Peyer's patch (tissue), 4 donors: ENCODE measurements around the gene MRI1. TPM values are rescaled to one million over a fixed set of nuclear protein-coding genes. Genes with fewer than 3 reads are reported as not detected.

Source experiments
- DNase-seq, 3 donors: peaks; one replicate each; pipeline ENCODE4 v3.0.0-alpha.2; 2017 to 2019
- H3K27ac ChIP-seq, 4 donors: fragments of 200-600 bp; sonication (generic); one replicate each; pipeline ENCODE4 v1.5.1; 2016 to 2019
- H3K27me3 ChIP-seq, 2 donors: fragments of 200-600 bp; sonication (generic); one replicate each; pipeline ENCODE4 v1.5.1; 2019
- H3K36me3 ChIP-seq, 3 donors: fragments of 200-600 bp; sonication (generic); one replicate each; pipeline ENCODE4 v1.5.1; 2016 to 2019
- H3K4me1 ChIP-seq, 4 donors: fragments of 200-600 bp; sonication (generic); one replicate each; pipeline ENCODE4 v1.5.1; 2016 to 2019
- H3K4me3 ChIP-seq, 4 donors: fragments of 200-600 bp; sonication (generic); 1 replicate in 3 of 4; 2 replicates in 1 of 4; pipeline ENCODE4 v1.5.1; 2016 to 2019; ENCODE audit warnings: mild to moderate bottlenecking in 1 of 4
- H3K9me3 ChIP-seq, 4 donors: fragments of 200-600 bp; sonication (generic); one replicate each; pipeline ENCODE4 v1.5.1; 2016 to 2019; ENCODE audit warnings: mild to moderate bottlenecking in 1 of 4
- POLR2A ChIP-seq, 2 donors: fragments of 450-650 bp; IDR thresholded peaks; one replicate each; pipeline ENCODE4 v1.5.1; 2017; ENCODE audit warnings: antibody characterized with exemption in 2 of 2, mild to moderate bottlenecking in 2 of 2, moderate library complexity in 2 of 2
- small RNA-seq, 2 donors: library from RNA; depleted of rRNA; stranded (forward); fragments of <200 nt; gene quantifications; one replicate each; pipeline ENCODE3, GENCODE V24; 2016
- total RNA-seq, 4 donors: library from RNA; depleted of rRNA; stranded (reverse); fragments of >200 nt; gene quantifications; one replicate each; pipeline ENCODE4 v1.1.0, GENCODE V29; 2016
- TF ChIP-seq, protein P1 (sequence below), 6 experiments: fragments of 450-650 bp in 4 of 6; fragments of 200-600 bp in 2 of 6; sonication (generic) in 1 of 6; IDR thresholded peaks; one replicate each; pipeline ENCODE4 v1.5.1; 2017 to 2019; ENCODE audit warnings: antibody characterized with exemption in 6 of 6, mild to moderate bottlenecking in 3 of 6, moderate library complexity in 1 of 6

The MRI1 gene
- total RNA-seq, 4 donors from 2014 or later = 59.2 to 126 (median 95.7) TPM

DNA sequence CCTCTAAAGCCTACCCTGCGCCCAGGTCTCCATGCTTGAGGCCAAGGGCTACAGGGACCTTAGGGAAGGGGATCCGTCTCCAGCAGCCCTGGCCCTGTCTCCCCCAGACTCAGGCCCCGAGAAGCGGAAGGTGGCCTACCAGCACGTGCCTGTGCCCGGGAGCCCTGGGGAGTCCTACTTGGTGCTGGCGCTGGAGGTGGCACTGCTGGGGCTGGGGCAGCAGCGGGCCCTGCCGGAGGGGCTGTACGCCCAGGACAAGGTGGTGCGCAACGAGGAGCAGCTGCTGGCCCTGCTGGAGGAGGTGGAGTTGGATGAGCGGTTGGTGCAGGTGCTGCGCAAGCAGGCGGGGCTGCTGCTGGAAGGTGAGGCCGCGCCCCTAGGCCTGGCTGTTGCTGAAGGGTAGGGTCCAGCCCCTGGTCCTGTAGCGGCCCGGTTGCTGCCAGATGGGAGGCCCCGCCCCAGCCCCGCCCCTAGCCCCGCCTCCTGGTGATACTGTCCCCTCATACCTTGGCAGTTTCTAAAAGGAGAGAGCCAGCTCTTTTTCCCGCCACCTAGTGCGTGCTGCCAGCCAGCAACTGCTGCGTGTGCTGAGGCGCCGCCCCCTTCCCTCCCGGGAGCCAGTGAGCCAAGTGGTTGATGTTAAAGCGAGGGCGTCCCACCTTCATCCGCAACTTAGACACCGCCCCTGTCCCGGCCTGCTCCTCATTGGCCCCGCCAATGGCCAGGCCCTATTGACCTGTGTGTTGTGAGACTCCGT is 53.5 kb downstream of the MRI1 start:
- Histone ChIP-seq H3K27me3 (no peaks in the 10 kb centered on the region), H3K4me1 (peaks cover 0 to 4% (median 0%) of the 10 kb centered on the region in 4 donors), H3K4me3 (peak overlapping the region in 2 of 4 donors; percentile 42 to 52), H3K9me3 (no peaks in the 10 kb centered on the region), H3K36me3 (peaks cover 0 to 4% (median 0%) of the 10 kb centered on the region in 3 donors), H3K27ac (peak overlapping the region in 3 of 4 donors; percentile 19 to 77 (median 76))
- peak in 2 of 3 donors; percentile 85 to 91 for DNase-seq
- TF ChIP-seq, protein P1, sequence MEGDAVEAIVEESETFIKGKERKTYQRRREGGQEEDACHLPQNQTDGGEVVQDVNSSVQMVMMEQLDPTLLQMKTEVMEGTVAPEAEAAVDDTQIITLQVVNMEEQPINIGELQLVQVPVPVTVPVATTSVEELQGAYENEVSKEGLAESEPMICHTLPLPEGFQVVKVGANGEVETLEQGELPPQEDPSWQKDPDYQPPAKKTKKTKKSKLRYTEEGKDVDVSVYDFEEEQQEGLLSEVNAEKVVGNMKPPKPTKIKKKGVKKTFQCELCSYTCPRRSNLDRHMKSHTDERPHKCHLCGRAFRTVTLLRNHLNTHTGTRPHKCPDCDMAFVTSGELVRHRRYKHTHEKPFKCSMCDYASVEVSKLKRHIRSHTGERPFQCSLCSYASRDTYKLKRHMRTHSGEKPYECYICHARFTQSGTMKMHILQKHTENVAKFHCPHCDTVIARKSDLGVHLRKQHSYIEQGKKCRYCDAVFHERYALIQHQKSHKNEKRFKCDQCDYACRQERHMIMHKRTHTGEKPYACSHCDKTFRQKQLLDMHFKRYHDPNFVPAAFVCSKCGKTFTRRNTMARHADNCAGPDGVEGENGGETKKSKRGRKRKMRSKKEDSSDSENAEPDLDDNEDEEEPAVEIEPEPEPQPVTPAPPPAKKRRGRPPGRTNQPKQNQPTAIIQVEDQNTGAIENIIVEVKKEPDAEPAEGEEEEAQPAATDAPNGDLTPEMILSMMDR (IDR thresholded peaks at IDR 0.05) = no peak
- peak; percentile 22 to 50 for TF ChIP-seq POLR2A (IDR thresholded peaks at IDR 0.05)

- no peak for DNase-seq
- TF ChIP-seq, protein P1 (IDR thresholded peaks at IDR 0.05) = no peak
- no peak for TF ChIP-seq POLR2A (IDR thresholded peaks at IDR 0.05)
- Histone ChIP-seq H3K4me1 (peaks cover 0 to 4% (median 0%) of the 10 kb centered on the region in 4 donors), H3K36me3 (peaks cover 0 to 4% (median 0%) of the 10 kb centered on the region in 3 donors), H3K27me3 (no peaks in the 10 kb centered on the region), H3K4me3 (no peak overlapping the region), H3K9me3 (no peaks in the 10 kb centered on the region), H3K27ac (no peak overlapping the region)
Measured at GRCh38 chr19:13819238-13819637, 54.9 kb downstream of the MRI1 start.

GRCh38 chr19:13821292-13821691 is 57.0 kb downstream of the MRI1 start:
- Histone ChIP-seq H3K27me3 (no peaks in the 10 kb centered on the region), H3K27ac (no peak overlapping the region), H3K9me3 (no peaks in the 10 kb centered on the region), H3K4me3 (no peak overlapping the region), H3K36me3 (no peaks in the 10 kb centered on the region), H3K4me1 (peaks cover 0 to 4% (median 0%) of the 10 kb centered on the region in 4 donors)
- DNase-seq = no peak
- TF ChIP-seq, protein P1 (IDR thresholded peaks at IDR 0.05) = no peak
- no peak for TF ChIP-seq POLR2A (IDR thresholded peaks at IDR 0.05)

DNA sequence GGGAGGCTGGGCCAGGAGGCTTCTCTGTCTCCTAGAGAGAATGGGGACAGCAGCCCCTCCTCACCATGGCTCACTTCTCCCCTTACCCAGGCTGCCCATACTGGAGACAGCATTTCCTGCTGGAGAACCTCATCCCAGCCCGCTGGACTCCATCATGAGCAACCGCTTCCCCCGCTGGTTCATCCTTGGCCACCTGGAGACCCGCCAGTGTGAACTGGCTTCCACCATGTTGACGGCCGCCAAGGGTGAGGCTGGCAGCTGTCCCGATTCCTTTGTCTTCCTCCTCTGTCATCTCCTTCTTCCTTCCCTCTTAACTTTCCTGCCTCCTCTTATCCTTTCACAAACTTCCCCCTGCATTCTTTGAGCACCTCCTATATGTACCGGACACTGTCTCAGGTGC is 58.9 kb downstream of the MRI1 start:
- TF ChIP-seq, protein P1 (IDR thresholded peaks at IDR 0.05) = no peak
- TF ChIP-seq POLR2A (IDR thresholded peaks at IDR 0.05) = no peak
- no peaks in the 10 kb centered on the region for H3K9me3 ChIP-seq
- no peaks in the 10 kb centered on the region for H3K27me3 ChIP-seq
- H3K27ac ChIP-seq = no peak overlapping the region
- H3K4me3 ChIP-seq = no peak overlapping the region
- H3K36me3 ChIP-seq = no peaks in the 10 kb centered on the region
- no peak for DNase-seq
- no peaks in the 10 kb centered on the region for H3K4me1 ChIP-seq

Small RNAs within 50 kb of the gene (small RNA-seq; reads per million reads assigned to genes)
- 0 reads per million in 2 donors for gene RN7SL619P

Other genes starting within 250 kb of the MRI1 start
- gene C19orf53, start 9.9 kb downstream of the MRI1 start, total RNA-seq = 100 to 1,000 TPM in 1 of 4 donors, 10 to 100 TPM in 3; 71.3 to 148 (median 84.3) TPM
- gene ZSWIM4, start 30.9 kb downstream of the MRI1 start, total RNA-seq = 1 to 10 TPM; 1.6 to 9.1 (median 5.8) TPM
- not detected for gene NANOS3, start 112.6 kb downstream of the MRI1 start, total RNA-seq
- gene BRME1, start 141.6 kb downstream of the MRI1 start, total RNA-seq = 10 to 100 TPM in 3 of 4 donors, 1 to 10 TPM in 1; 7.4 to 73.1 (median 41.2) TPM
- 100 to 1,000 TPM in 3 of 4 donors, 10 to 100 TPM in 1; 97.4 to 235 (median 184) TPM for gene CC2D1A, start 141.7 kb downstream of the MRI1 start, total RNA-seq
- gene PODNL1, start 173.9 kb downstream of the MRI1 start, total RNA-seq = under 1 TPM in 1 of 4 donors, not detected in 3; 0.35 TPM
- 10 to 100 TPM; 15.8 to 64.4 (median 31.4) TPM for gene DCAF15, start 188.0 kb downstream of the MRI1 start, total RNA-seq
- gene RFX1, start 241.8 kb downstream of the MRI1 start, total RNA-seq = 10 to 100 TPM in 2 of 4 donors, 1 to 10 TPM in 2; 5.8 to 19.0 (median 9.6) TPM